BLaER1 (cell line): ENCODE data around the gene STARD3.
"Not testable (repeated sequence)": the region's sequence is repeated elsewhere in the genome, so short reads cannot be mapped to it uniquely, and the experiment has no call there.

Experiments used
- H3K27ac ChIP-seq: shearing (Covaris generic); formaldehyde crosslinking; 2 replicates; pipeline ENCODE4 v1.8.1; 2022
- H3K27me3 ChIP-seq: shearing (Covaris generic); formaldehyde crosslinking; 2 replicates; pipeline ENCODE4 v1.8.1; 2022
- H3K36me3 ChIP-seq: shearing (Covaris generic); formaldehyde crosslinking; 2 replicates; pipeline ENCODE4 v1.8.1; 2022
- H3K4me1 ChIP-seq: shearing (Covaris generic); formaldehyde crosslinking; 2 replicates; pipeline ENCODE4 v1.8.1; 2022
- H3K4me2 ChIP-seq: shearing (Covaris generic); formaldehyde crosslinking; 2 replicates; pipeline ENCODE4 v1.8.1; 2022
- H3K4me3 ChIP-seq: shearing (Covaris generic); formaldehyde crosslinking; 2 replicates; pipeline ENCODE4 v1.8.1; 2022
- H3K9ac ChIP-seq: shearing (Covaris generic); formaldehyde crosslinking; 2 replicates; pipeline ENCODE4 v1.8.1; 2022
- H3K9me3 ChIP-seq: shearing (Covaris generic); formaldehyde crosslinking; 2 replicates; pipeline ENCODE4 v1.8.1; 2022
- H4K20me1 ChIP-seq: shearing (Covaris generic); formaldehyde crosslinking; 2 replicates; pipeline ENCODE4 v1.8.1; 2022
- Cebpa-rat ChIP-seq: shearing (Covaris generic); IDR thresholded peaks from 2 replicates; pipeline ENCODE4 v1.8.1; 2022

Gene STARD3

DNA sequence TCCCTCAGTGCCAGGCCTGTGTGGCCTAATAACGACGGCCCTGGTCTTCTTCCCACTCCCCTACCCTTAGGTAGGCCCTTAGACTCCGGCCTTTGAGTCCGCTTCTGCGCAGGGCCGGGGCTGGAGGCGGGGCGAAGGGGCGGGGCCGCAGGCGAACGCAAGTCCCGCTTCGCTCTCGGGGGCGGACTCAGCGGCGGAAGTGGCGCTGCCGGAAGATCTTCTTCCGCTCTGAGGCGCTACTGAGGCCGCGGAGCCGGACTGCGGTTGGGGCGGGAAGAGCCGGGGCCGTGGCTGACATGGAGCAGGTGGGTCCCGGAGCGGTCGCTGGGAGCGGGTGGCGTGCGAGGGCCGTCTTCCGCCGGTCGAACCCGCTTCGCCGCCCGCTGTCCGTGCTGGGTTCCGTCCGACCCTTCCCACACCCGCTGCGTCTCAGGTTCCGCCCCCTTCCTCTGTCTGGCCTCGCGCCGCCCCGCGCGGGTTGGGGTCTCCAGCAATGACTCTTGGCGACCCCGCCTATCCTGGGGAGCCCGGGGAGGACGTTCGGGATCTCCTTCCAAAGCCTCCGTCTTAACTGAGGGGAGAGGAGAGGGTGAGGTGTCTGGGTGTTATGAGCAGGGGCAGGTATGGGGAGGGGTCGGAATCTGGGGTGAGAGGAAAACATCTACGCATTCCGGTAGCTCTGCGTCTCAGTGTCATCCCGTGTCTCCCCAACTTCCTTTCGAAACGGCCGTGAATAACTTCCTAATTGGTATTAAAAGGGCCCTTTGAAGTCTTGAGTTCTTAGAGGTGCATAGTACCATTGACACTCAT, at the start of gene STARD3:
Gene STARD3, plus strand, starts transcription at position 218 of the 810 bp plus-strand sequence. CDS start 16,388 bp downstream, outside the sequence.
- Histone ChIP-seq H3K27me3 (no peaks in the 10 kb centered on the region), H3K9ac (peak within 1 kb of the TSS; percentile 89), H3K4me2 (peak within 1 kb of the TSS; percentile 94), H3K27ac (peak within 1 kb of the TSS; percentile 94), H3K4me1 (peaks cover 86% of the 10 kb centered on the region), H3K9me3 (no peaks in the 10 kb centered on the region), H3K4me3 (peak within 1 kb of the TSS; percentile 85), H4K20me1 (peaks cover 44% of the 10 kb centered on the region), H3K36me3 (peaks cover 7% of the 10 kb centered on the region; the same call in 1 of the 2 replicates)
- no peak for TF ChIP-seq Cebpa-rat

DNA sequence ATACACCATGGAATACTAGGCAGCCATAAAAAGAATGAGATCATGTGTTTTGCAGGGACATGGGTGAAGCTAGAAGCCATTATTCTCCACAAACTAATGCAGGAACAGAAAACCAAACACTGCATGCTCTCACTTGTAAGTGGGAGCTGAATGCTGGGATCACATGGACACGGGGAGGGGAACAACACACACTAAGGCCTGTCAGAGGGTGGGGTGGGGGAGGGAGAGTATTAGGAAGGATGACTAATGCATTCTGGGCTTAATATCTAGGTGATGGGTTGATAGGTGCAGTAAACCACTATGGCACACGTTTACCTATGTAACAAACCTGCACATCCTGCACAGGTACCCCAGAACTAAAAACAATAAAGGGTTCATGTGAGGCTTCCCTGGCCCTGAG, 46.8 kb upstream of the STARD3 start:
- not testable (repeated sequence) for H3K4me3 ChIP-seq, H3K4me1 ChIP-seq, H3K27ac ChIP-seq, H3K9ac ChIP-seq, H3K36me3 ChIP-seq, H3K4me2 ChIP-seq, H3K9me3 ChIP-seq
- peaks cover 41% of the 10 kb centered on the region for H4K20me1 ChIP-seq
- peaks cover 46% of the 10 kb centered on the region for H3K27me3 ChIP-seq

DNA sequence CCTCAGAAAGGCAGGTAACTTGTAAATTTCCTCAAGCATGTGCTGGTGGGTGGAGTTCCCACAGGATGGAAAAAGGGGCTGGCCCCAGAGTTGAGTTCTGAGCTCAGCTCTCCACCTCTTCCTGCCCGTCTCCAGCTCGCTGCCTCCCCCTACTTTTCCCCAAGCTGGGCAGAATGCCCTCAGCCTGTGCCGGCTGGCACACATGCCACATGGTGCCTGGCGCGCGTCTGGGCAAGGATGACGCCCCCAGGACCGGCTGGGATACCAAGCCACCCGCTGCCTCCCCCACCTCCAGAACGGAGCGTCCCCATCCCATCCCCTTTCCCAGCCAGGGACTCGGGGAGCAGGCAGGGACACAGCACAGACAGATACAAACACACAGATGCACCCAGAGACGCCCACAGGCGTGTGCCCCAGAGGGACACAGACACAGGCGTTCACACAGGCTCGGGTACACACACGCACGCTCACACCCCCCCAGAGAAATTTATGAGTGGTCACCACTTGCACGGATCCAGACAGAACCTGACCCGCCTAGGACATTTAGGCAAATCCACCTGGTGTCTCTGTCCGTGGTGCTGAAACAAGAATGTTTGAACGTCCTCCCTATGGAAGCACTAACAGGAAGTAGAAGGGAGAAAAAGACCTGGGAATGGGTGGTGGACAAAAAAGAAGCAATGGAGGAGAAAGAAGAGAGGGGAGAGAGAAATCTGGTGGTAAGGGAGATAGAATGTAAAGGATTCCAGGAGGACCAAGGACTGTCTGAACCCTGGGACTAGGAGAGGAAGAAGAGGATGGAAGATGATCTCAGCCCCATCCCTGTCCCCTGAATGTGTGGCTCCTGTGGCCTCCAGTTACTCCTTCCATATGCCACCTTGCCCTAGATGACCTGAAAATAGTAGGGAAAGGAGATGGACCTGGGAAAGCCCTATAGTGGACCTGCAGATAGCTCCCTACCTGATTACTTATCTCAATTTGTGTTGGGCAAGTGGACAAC, 44.7 kb upstream of the STARD3 start:
- no peaks in the 10 kb centered on the region for H3K4me1 ChIP-seq
- no peak overlapping the region for H3K4me2 ChIP-seq
- H3K27ac ChIP-seq, result no peak overlapping the region
- peaks cover 67% of the 10 kb centered on the region for H3K27me3 ChIP-seq
- H4K20me1 ChIP-seq, result peaks cover 61% of the 10 kb centered on the region
- H3K9ac ChIP-seq, result no peak overlapping the region
- H3K36me3 ChIP-seq, result no peaks in the 10 kb centered on the region
- no peaks in the 10 kb centered on the region for H3K9me3 ChIP-seq
- TF ChIP-seq Cebpa-rat, result no peak
- H3K4me3 ChIP-seq, result no peak overlapping the region

DNA sequence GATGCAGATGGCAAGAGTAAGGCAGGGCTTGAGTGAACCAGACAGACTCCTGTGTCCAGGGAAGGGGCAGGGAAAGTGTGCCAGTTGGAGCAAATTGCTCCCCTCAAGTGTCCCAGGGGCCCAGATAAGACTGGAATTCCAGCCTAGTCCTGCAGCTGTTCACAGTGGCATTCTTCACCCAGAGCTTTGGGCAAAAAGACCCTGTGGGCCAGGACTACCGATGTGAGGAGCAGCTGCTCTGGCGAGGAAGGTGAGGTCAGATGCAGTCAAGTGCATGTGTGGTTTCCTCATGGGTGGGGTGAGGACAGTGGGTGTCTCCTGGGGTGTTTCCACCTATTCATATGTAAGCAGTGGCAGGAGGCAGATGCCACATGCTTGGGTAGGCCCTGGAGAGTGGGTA, 43.6 kb upstream of the STARD3 start:
- Histone ChIP-seq H3K4me3 (no peak overlapping the region), H3K9ac (no peak overlapping the region), H3K4me2 (no peak overlapping the region), H3K9me3 (no peaks in the 10 kb centered on the region), H3K4me1 (no peaks in the 10 kb centered on the region), H4K20me1 (peaks cover 70% of the 10 kb centered on the region), H3K36me3 (no peaks in the 10 kb centered on the region), H3K27ac (no peak overlapping the region), H3K27me3 (peaks cover 78% of the 10 kb centered on the region)
- no peak for TF ChIP-seq Cebpa-rat

DNA sequence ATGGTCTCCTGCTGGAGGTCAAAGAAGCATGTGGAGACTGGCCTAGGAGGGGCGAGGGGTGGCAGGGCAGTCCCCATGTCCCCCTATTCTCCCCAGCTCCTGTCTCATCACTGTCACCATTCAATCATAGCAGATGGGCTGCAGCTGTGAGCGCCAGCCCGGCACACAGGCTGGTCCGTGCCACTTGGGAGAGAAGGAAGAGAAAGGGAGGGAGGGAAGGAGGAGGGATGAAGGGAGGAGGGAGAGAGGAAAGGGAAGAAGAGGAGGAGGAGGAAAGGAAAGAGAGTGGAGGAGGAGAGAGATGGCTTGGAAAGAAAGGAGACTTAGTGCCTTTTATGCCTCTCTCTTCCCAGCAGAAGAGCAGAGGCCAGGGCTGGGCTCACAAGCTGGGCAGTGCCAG, 41.6 kb upstream of the STARD3 start:
- TF ChIP-seq Cebpa-rat, result no peak
- Histone ChIP-seq H4K20me1 (peaks cover 89% of the 10 kb centered on the region), H3K27ac (no peak overlapping the region), H3K4me1 (peaks cover 12% of the 10 kb centered on the region), H3K4me3 (no peak overlapping the region), H3K4me2 (no peak overlapping the region), H3K36me3 (no peaks in the 10 kb centered on the region), H3K9ac (no peak overlapping the region), H3K27me3 (peaks cover 97% of the 10 kb centered on the region), H3K9me3 (no peaks in the 10 kb centered on the region)

DNA sequence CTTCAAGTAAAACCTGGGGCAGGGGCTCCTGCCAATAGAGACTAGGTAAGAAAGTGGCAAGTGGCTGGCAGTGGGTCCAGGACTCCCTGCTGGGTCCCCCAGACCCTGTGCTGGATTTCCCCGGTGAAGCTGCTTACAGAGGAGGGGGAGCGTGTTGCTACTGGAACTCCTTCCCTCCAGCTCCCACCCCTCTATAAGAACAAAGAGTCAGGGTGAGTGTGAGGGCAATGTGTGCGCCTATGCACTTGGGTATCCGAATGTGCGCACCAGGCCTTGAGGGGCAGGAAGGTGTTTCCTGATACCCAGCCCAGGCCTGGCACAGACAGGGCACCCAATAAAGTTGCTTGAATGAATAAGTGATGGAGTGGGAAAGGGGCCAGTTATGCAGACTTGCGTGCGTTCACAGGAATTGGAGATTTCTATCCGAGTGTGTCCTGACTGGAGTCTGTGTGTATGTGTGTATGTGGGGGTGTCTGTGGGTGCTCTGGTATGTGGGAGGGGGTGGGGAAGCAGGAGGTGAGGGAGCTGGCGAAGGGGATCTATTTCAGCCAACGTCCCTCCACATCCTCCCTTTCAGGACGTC, 40.9 kb upstream of the STARD3 start:
- peaks cover 97% of the 10 kb centered on the region for H4K20me1 ChIP-seq
- H3K36me3 ChIP-seq, result no peaks in the 10 kb centered on the region
- no peak overlapping the region for H3K4me3 ChIP-seq
- H3K27me3 ChIP-seq, result peaks cover 99% of the 10 kb centered on the region
- no peak overlapping the region for H3K9ac ChIP-seq
- no peak overlapping the region for H3K27ac ChIP-seq
- no peaks in the 10 kb centered on the region for H3K9me3 ChIP-seq
- H3K4me2 ChIP-seq, result no peak overlapping the region
- peaks cover 12% of the 10 kb centered on the region for H3K4me1 ChIP-seq
- no peak for TF ChIP-seq Cebpa-rat

DNA sequence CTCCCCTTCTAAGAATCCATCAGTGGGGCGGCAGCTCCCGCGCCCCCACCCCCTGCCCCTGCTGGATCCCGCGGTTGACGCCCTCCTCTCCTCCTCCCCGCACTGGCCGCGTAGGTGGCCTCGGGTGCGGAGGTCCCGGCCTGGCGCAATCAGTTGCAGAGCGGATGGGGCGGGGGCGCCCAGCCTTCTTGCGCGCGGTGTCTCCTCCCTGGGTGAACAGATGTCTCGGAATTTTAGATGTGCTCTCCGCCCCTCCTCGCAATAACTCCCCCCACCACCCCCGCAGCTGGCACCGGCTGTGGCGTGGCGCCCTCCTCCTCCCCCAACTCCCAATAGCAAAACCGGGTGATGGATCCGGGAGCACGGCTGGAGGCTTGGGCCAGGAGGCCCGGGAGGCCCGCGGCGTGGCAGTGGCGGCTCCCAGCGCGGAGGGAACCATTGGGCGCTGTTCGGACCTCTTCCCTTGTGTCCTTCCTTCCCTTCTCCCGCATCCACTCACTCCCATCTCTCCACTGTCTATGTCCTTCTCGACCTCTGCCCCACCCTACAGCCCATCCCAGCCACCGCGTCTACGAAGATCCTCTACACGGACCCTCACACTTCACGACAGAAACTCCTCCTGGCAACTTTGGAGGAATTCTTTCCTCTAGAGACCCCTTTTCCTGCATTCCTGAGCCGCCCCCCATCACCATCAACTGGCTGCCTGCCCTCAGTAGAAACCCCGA, 40.2 kb upstream of the STARD3 start:
- no peak for TF ChIP-seq Cebpa-rat
- H3K27me3 ChIP-seq, result peaks cover 100% of the 10 kb centered on the region
- no peak overlapping the region for H3K27ac ChIP-seq
- H3K36me3 ChIP-seq, result no peaks in the 10 kb centered on the region
- peaks cover 97% of the 10 kb centered on the region for H4K20me1 ChIP-seq
- H3K9me3 ChIP-seq, result no peaks in the 10 kb centered on the region
- peaks cover 12% of the 10 kb centered on the region for H3K4me1 ChIP-seq
- no peak overlapping the region for H3K4me2 ChIP-seq
- H3K4me3 ChIP-seq, result no peak overlapping the region
- no peak overlapping the region for H3K9ac ChIP-seq

DNA sequence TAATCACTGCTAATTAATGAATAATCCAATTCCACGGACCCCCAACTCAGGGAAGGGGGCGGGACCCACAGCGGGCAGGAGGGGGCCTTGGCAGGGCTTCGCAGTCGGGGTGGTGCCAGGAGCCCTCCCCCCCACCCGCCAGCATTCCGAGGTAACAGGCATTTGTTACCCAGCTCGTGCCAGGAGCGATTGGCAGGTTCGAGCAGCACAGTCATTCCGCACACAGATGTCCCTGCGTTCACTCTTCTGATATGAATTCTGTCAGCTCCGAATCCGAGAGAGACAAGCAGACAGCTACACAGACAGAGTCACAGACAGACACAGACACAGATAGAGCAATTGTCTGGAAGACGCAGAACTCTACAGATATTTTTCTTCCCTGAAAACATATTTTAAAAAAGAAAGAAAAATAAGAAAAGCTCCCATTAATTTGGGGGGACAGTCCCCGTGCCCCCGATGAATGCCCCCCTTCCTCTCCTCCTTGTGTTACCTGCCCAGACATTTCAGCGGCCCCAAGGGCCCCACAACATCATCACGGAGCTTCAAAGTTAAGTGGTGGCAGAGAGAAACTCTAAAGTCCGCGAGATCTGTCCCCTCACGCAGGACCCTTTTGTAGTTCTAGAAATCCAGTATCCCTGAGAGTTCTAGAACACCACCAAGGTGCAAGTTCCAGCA, 39.4 kb upstream of the STARD3 start:
- Histone ChIP-seq H3K27me3 (peaks cover 100% of the 10 kb centered on the region), H4K20me1 (peaks cover 97% of the 10 kb centered on the region), H3K4me1 (peaks cover 12% of the 10 kb centered on the region), H3K4me2 (no peak overlapping the region), H3K27ac (no peak overlapping the region), H3K36me3 (no peaks in the 10 kb centered on the region), H3K9ac (no peak overlapping the region), H3K9me3 (no peaks in the 10 kb centered on the region), H3K4me3 (no peak overlapping the region)
- TF ChIP-seq Cebpa-rat, result no peak

DNA sequence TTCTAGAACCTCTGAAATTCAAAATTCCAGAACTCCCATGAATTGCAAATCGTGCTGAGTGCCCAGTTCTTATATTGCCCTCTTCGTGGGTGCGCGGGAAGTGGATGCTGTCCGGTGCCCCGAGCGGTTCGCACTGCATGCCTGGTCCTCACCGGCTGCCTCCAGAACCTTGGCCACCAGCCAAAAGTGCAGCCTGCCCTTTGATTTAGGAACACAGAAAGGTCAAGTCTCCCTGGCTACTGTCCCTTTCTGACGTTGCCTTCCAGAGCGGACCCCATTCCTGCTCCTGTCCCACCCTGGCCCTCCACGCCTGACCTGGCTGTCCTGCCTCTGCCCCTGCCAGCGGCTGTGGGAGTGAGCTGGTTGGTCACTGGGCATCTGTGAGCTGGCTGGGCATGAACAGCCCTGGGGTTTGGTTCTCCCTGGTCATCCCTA, 38.9 kb upstream of the STARD3 start:
- Histone ChIP-seq H3K36me3 (no peaks in the 10 kb centered on the region), H3K9me3 (no peaks in the 10 kb centered on the region), H3K27ac (no peak overlapping the region), H3K27me3 (peaks cover 100% of the 10 kb centered on the region), H3K9ac (no peak overlapping the region), H3K4me2 (no peak overlapping the region), H4K20me1 (peaks cover 97% of the 10 kb centered on the region), H3K4me3 (no peak overlapping the region), H3K4me1 (peaks cover 12% of the 10 kb centered on the region)
- no peak for TF ChIP-seq Cebpa-rat
